ENCODE data around the gene PTEN.

DNA sequence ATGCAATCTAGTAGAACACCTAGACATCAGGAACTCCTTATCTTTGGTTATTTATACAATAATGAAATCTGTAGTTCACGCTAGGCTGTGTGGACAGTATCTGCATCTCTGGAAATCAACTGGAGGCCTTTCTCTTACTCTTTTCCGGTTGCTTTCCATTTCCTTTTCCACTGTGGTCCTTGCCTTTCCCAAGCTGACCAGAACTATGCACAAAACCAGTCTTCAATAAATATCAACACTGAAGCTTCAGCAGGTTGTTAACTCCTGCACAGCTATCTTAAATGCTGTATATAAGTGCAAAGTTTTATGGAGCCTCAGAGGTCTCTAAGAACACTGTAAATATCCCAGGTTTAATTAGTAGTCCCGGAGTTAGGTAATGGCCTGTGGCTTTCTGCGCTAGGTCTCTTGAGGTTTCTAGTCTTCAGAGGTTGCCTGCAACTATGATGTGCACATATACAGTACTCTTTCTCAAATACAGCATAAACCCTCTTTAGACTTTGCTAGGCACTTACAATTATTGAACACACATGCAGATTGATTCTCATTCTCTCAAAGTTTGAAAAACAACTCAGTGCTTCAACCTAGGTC lies 2.5 kb upstream of the PTEN start:
- TF ChIP-seq, protein P1, sequence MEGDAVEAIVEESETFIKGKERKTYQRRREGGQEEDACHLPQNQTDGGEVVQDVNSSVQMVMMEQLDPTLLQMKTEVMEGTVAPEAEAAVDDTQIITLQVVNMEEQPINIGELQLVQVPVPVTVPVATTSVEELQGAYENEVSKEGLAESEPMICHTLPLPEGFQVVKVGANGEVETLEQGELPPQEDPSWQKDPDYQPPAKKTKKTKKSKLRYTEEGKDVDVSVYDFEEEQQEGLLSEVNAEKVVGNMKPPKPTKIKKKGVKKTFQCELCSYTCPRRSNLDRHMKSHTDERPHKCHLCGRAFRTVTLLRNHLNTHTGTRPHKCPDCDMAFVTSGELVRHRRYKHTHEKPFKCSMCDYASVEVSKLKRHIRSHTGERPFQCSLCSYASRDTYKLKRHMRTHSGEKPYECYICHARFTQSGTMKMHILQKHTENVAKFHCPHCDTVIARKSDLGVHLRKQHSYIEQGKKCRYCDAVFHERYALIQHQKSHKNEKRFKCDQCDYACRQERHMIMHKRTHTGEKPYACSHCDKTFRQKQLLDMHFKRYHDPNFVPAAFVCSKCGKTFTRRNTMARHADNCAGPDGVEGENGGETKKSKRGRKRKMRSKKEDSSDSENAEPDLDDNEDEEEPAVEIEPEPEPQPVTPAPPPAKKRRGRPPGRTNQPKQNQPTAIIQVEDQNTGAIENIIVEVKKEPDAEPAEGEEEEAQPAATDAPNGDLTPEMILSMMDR (IDR thresholded peaks at IDR 0.05): no peak
- TF ChIP-seq POLR2A (IDR thresholded peaks at IDR 0.05): no peak

Measured in heart left ventricle (tissue), 13 donors.